Subcutaneous adipose tissue (tissue), 4 donors: Measurements from ENCODE around the gene TMEM129. TPM values are rescaled to one million over a fixed set of nuclear protein-coding genes. Genes with fewer than 3 reads are reported as not detected.

Experiments used
- CTCF ChIP-seq: fragments of 450-650 bp; IDR thresholded peaks from one replicate; pipeline ENCODE4 v1.5.1; 2016; ENCODE audit warnings: low read depth, mild to moderate bottlenecking, control low read depth, antibody characterized with exemption, moderate library complexity
- total RNA-seq, 4 donors: library from RNA; depleted of rRNA; stranded (reverse); fragments of >200 nt; gene quantifications; one replicate each; pipeline ENCODE4 v1.1.0, GENCODE V29; 2016

The TMEM129 gene
- total RNA-seq, 4 donors from 2014 or later: 21.0 to 65.4 (median 30.4) TPM

GRCh38 chr4:1757836-1758235 lies 36.7 kb upstream of the TMEM129 start:
- TF ChIP-seq CTCF: no peak

GRCh38 chr4:1756893-1757779 lies 36.0 kb upstream of the TMEM129 start:
- TF ChIP-seq CTCF: no peak

- no peak for TF ChIP-seq CTCF
These were observed 35.0 kb upstream of the TMEM129 start for GRCh38 chr4:1756079-1756478.

GRCh38 chr4:1755297-1755696 lies 34.2 kb upstream of the TMEM129 start:
- no peak for TF ChIP-seq CTCF

GRCh38 chr4:1754336-1754735 lies 33.2 kb upstream of the TMEM129 start:
- no peak for TF ChIP-seq CTCF

- TF ChIP-seq CTCF: no peak
These were observed 32.7 kb upstream of the TMEM129 start for GRCh38 chr4:1753697-1754311.

- no peak for TF ChIP-seq CTCF
These were observed 32.2 kb upstream of the TMEM129 start for GRCh38 chr4:1753294-1753696.
